Measurements from ENCODE around the gene TRAF1.

DNA sequence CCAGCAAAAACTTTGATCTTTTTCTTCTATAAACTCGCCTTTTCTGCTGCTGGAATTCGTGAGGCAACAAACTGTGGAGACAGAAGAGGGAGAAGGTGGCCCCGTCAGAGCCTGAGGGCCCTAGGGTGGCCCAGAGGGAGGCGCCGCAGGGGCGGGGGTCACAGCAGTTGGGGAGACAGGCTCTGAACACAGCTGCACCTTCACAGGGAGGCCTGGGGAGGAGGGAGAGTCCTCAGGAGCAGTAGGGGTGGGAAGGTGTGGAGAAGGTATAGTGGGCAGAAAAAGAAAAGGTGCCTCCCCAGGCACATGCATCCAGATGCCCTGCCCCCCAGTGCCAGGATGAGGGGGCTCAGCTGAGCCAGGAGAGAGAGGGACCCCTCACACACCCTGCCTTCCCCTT lies 64.7 kb downstream of the TRAF1 start:
- TF ChIP-seq, protein P1, sequence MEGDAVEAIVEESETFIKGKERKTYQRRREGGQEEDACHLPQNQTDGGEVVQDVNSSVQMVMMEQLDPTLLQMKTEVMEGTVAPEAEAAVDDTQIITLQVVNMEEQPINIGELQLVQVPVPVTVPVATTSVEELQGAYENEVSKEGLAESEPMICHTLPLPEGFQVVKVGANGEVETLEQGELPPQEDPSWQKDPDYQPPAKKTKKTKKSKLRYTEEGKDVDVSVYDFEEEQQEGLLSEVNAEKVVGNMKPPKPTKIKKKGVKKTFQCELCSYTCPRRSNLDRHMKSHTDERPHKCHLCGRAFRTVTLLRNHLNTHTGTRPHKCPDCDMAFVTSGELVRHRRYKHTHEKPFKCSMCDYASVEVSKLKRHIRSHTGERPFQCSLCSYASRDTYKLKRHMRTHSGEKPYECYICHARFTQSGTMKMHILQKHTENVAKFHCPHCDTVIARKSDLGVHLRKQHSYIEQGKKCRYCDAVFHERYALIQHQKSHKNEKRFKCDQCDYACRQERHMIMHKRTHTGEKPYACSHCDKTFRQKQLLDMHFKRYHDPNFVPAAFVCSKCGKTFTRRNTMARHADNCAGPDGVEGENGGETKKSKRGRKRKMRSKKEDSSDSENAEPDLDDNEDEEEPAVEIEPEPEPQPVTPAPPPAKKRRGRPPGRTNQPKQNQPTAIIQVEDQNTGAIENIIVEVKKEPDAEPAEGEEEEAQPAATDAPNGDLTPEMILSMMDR (IDR thresholded peaks at IDR 0.05; ENCODE audit: low read depth, low read length): no peak
- no peak for TF ChIP-seq EZH2phosphoT487 (IDR thresholded peaks at IDR 0.05; ENCODE audit: low read depth)
